Measurements from ENCODE around the gene MAP3K9.

MAP3K9 gene

GRCh38 chr14:70845601-70846000 is 36.3 kb upstream of the MAP3K9 start:
- H2AFZ ChIP-seq (ENCODE audit: low read length) = no peak overlapping the region
- H3K4me1 ChIP-seq (ENCODE audit: low read length) = no peaks in the 10 kb centered on the region
- H3K36me3 ChIP-seq (replicated peaks; ENCODE audit: insufficient read depth, low read length) = no peaks in the 10 kb centered on the region
- TF ChIP-seq CTCF (IDR thresholded peaks at IDR 0.05; ENCODE audit: low read length) = no peak
- TF ChIP-seq EZH2 (optimal IDR thresholded peaks at IDR 0.05; ENCODE audit: low read depth, low read length) = no peak
- no peak for TF ChIP-seq EZH2phosphoT487 (IDR thresholded peaks at IDR 0.05; ENCODE audit: low read length)
- H3K27me3 ChIP-seq (replicated peaks; ENCODE audit: insufficient read depth, low read length) = no peaks in the 10 kb centered on the region
- no peaks in the 10 kb centered on the region for H3K79me2 ChIP-seq (ENCODE audit: low read length)
- H3K4me3 ChIP-seq (ENCODE audit: low read length) = no peak overlapping the region
- H3K9ac ChIP-seq (ENCODE audit: low read length) = no peak overlapping the region
- no peaks in the 10 kb centered on the region for H4K20me1 ChIP-seq (ENCODE audit: insufficient read depth, low read length)
- H3K27ac ChIP-seq (ENCODE audit: low read length) = no peak overlapping the region
- DNase-seq = no peak
- H3K9me2 ChIP-seq (replicated peaks; ENCODE audit: insufficient read depth, low read length) = no peaks in the 10 kb centered on the region
- H3K4me2 ChIP-seq (ENCODE audit: low read depth, low read length) = no peak overlapping the region
- no peaks in the 10 kb centered on the region for H3F3A ChIP-seq (ENCODE audit: insufficient read depth, low read length)
- H3K9me3 ChIP-seq (replicated peaks; ENCODE audit: insufficient read depth, low read length) = no peaks in the 10 kb centered on the region

- no peak overlapping the region for H3K9ac ChIP-seq (ENCODE audit: low read length)
- TF ChIP-seq EZH2 (optimal IDR thresholded peaks at IDR 0.05; ENCODE audit: low read depth, low read length) (no peak), CTCF (IDR thresholded peaks at IDR 0.05; ENCODE audit: low read length) (no peak), EZH2phosphoT487 (IDR thresholded peaks at IDR 0.05; ENCODE audit: low read length) (no peak)
- H3K4me2 ChIP-seq (ENCODE audit: low read depth, low read length) = no peak overlapping the region
- no peak overlapping the region for H2AFZ ChIP-seq (ENCODE audit: low read length)
- H3K36me3 ChIP-seq (replicated peaks; ENCODE audit: insufficient read depth, low read length) = no peaks in the 10 kb centered on the region
- H3K9me3 ChIP-seq (replicated peaks; ENCODE audit: insufficient read depth, low read length) = no peaks in the 10 kb centered on the region
- H4K20me1 ChIP-seq (ENCODE audit: insufficient read depth, low read length) = no peaks in the 10 kb centered on the region
- no peaks in the 10 kb centered on the region for H3K27me3 ChIP-seq (replicated peaks; ENCODE audit: insufficient read depth, low read length)
- H3K9me2 ChIP-seq (replicated peaks; ENCODE audit: insufficient read depth, low read length) = no peaks in the 10 kb centered on the region
- no peaks in the 10 kb centered on the region for H3K4me1 ChIP-seq (ENCODE audit: low read length)
- no peaks in the 10 kb centered on the region for H3K79me2 ChIP-seq (ENCODE audit: low read length)
- DNase-seq = no peak
- no peak overlapping the region for H3K27ac ChIP-seq (ENCODE audit: low read length)
- H3K4me3 ChIP-seq (ENCODE audit: low read length) = no peak overlapping the region
- no peaks in the 10 kb centered on the region for H3F3A ChIP-seq (ENCODE audit: insufficient read depth, low read length)
These were observed 33.6 kb upstream of the MAP3K9 start for GRCh38 chr14:70842851-70843462.

- Histone ChIP-seq H3K9me2 (replicated peaks; ENCODE audit: insufficient read depth, low read length) (no peaks in the 10 kb centered on the region), H3K36me3 (replicated peaks; ENCODE audit: insufficient read depth, low read length) (no peaks in the 10 kb centered on the region), H3K4me3 (ENCODE audit: low read length) (no peak overlapping the region), H3K9ac (ENCODE audit: low read length) (no peak overlapping the region), H3K79me2 (ENCODE audit: low read length) (no peaks in the 10 kb centered on the region), H3K9me3 (replicated peaks; ENCODE audit: insufficient read depth, low read length) (no peaks in the 10 kb centered on the region), H3K27ac (ENCODE audit: low read length) (no peak overlapping the region), H2AFZ (ENCODE audit: low read length) (no peak overlapping the region), H3K4me1 (ENCODE audit: low read length) (no peaks in the 10 kb centered on the region), H3F3A (ENCODE audit: insufficient read depth, low read length) (no peaks in the 10 kb centered on the region), H4K20me1 (ENCODE audit: insufficient read depth, low read length) (no peaks in the 10 kb centered on the region), H3K4me2 (ENCODE audit: low read depth, low read length) (no peak overlapping the region), H3K27me3 (replicated peaks; ENCODE audit: insufficient read depth, low read length) (no peaks in the 10 kb centered on the region)
- no peak for DNase-seq
- no peak for TF ChIP-seq EZH2 (optimal IDR thresholded peaks at IDR 0.05; ENCODE audit: low read depth, low read length)
- no peak for TF ChIP-seq EZH2phosphoT487 (IDR thresholded peaks at IDR 0.05; ENCODE audit: low read length)
- no peak for TF ChIP-seq CTCF (IDR thresholded peaks at IDR 0.05; ENCODE audit: low read length)
These were observed 28.8 kb upstream of the MAP3K9 start for GRCh38 chr14:70838076-70838475.
